Measurements from ENCODE around the gene TEAD1.

TEAD1 gene

GRCh38 chr11:12667646-12668045 lies 6.6 kb upstream of the TEAD1 start:
- no peak for DNase-seq

- DNase-seq, result no peak
These were observed 6.1 kb upstream of the TEAD1 start for GRCh38 chr11:12668166-12668565.

GRCh38 chr11:12669930-12670329 lies 4.3 kb upstream of the TEAD1 start:
- DNase-seq, result no peak

DNA sequence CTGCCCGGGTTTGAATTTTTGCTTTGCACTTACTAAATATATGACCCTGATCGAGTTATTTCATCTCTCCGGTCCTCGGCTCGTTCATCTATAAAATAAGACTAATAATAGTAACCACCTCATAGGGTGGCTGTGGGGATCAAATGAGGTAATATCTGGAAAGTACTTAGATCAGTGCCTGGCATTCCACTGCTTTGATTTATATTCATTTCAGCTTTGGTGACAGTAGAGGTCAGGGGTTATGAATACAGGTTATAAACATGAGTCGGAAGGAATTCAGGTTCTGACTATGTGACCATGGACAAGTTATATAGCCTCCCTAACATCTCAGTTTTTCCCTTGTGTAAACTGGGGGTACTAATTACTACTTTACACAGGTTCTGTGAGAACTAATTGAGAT lies 2.9 kb upstream of the TEAD1 start:
- no peak for DNase-seq

DNA sequence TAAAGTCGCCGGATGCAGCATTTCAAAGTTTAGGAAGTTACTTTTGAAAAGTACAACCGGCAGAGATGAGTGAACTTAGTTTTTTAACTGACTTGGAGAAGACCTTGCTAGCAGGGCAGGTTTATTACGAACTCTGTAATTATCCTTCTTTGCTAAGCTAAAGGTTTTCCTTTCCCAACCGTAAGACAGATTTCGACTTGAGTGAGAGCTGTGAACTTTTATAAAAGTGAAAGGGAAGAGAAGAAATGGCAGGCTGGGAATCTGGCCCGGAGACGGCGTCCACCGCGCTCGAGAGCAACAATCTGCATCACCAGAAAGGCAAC lies 659 bp upstream of the TEAD1 start:
- no peak for DNase-seq

DNA sequence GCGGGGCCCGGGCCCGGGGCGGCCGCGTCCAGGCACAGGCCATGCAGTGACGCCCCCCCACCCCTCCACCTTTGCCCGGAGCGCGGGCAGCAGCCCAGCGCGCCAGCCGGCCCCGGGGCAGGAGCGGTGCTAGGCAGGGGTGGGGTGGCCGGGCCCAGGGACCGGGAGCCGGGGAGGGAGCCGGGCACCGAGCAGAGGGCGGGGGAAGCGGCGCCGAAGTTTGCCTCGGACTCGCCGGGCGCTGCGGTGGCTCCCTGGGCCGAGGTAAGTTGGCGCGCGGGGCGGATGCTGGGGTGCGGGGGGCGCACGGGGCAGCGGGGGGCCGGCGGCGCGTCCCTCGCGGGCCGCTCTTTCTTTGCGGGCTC lies 332 bp downstream of the TEAD1 start:
- DNase-seq, result peak; percentile 8

DNA sequence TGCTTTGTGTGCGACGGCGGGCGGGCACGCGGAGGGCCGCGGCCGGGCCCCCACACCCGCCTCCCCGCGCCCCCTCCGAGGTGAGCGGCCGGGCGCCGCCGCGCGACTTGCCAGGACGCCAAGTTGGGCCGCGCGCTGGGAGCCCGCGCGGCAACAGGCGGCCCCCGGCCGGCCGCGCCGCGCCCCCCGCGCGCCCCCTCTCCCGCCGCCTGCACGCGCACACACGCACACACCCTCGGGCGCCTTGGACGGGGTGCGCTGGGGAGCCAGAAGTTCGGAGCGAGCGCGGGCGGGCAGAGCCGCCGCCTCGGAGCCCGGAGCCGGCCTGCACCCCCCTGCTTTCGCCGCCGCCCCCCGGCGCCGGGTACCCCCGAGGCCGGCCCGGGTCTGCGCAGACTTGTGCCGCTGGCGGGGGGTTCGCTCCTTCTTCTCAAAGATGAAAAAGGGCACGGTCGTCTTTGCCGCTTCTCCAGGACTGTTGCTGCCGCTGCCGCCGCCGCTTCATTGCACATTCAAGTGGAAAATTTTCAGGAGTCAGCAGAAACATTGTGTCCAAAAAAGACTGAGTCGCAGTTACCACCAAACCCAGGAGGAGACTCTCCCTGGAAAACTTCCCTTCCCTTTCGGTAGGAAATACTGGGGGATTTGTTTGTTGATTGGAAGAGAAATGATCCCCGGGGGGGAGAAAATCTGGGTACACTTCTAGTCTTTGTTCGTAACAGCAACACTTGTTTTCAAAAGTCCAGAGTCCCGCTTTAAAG lies 895 bp downstream of the TEAD1 start:
- DNase-seq, result no peak

GRCh38 chr11:12675951-12676711 lies 1.9 kb downstream of the TEAD1 start:
- DNase-seq, result no peak

- no peak for DNase-seq
These were observed 2.9 kb downstream of the TEAD1 start for GRCh38 chr11:12677131-12677530.

- no peak for DNase-seq
These were observed 3.9 kb downstream of the TEAD1 start for GRCh38 chr11:12678092-12678491.

- no peak for DNase-seq
These were observed 4.8 kb downstream of the TEAD1 start for GRCh38 chr11:12678991-12679390.

- no peak for DNase-seq
These were observed 5.2 kb downstream of the TEAD1 start for GRCh38 chr11:12679471-12679870.

DNA sequence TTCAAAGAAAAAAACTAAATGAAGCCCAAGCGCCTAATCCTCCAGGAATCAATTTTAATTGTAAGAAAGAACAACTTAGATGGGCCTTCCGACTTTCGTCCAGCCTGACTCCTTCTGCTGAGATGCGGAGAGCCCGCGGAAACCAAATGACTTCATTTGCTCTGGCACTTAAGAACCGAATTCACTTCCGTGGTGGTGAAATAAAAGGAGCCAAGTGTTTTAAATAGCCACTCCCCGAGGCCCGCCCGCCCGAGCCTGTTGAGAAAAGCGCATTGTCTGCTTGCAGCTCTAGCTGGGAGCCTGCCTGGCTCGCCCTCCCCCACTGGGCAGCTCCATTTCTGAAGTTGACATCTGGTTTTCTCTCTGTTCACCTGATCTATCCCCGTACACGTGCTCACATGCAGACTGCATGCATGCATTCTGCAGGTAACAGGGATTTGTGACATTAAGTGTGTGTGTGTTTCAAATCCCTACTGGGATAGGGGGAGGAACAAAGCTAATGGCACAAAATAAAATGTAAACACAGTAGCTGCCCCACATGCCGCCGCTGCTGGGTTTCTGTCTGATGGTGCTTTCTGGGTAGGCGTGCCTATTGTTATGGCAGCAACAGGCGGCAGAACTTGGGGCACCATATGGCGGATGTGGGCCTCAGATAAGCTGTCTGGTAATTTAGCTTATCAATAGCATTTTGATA lies 6.2 kb downstream of the TEAD1 start:
- DNase-seq, result peak; percentile 15

GRCh38 chr11:12680940-12681258 lies 6.7 kb downstream of the TEAD1 start:
- no peak for DNase-seq

- no peak for DNase-seq
These were observed 7.2 kb downstream of the TEAD1 start for GRCh38 chr11:12681466-12681865.

GRCh38 chr11:12682288-12682687 lies 8.1 kb downstream of the TEAD1 start:
- DNase-seq, result no peak

- DNase-seq, result no peak
These were observed 8.7 kb downstream of the TEAD1 start for GRCh38 chr11:12682737-12683500.

DNA sequence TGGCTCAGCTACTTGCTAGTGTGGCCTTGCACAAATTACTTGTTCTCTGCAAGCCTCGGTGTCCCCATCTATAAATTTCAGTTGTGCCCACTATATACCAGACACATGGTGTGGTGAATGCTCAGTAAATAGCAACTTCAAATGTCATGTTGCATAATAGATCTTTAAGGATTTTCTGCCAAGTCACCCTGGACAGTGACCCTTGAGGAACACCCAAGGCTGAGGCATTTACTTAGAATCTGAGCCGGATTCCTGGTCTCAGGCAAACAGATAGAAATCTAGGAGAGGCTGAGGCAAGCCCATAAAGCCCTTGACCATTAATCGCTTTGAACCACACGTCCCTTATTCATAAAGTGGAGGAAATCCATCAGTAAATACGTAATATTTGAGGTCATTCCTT lies 9.7 kb downstream of the TEAD1 start:
- DNase-seq, result no peak

- no peak for DNase-seq
These were observed 10.1 kb downstream of the TEAD1 start for GRCh38 chr11:12684315-12684714.

DNA sequence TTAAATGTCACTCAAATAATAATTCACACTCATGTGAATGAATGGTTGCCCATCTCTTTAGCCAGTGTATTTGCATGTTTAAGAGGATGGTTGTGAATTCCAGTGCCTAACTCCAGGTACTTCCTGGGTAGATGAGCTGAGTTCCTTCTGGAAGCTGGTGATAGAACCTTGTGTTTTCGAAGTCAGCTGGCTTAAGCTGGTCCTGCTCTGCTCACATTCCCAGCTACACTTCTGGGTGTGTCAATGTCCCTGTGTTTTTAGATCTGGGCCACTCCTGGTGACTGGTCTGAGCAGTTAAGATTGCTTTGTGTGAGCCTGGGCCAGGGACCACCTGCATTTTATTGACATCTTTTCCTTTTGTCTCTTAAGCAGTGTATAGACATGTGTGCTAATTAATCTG lies 10.6 kb downstream of the TEAD1 start:
- DNase-seq, result no peak

DNA sequence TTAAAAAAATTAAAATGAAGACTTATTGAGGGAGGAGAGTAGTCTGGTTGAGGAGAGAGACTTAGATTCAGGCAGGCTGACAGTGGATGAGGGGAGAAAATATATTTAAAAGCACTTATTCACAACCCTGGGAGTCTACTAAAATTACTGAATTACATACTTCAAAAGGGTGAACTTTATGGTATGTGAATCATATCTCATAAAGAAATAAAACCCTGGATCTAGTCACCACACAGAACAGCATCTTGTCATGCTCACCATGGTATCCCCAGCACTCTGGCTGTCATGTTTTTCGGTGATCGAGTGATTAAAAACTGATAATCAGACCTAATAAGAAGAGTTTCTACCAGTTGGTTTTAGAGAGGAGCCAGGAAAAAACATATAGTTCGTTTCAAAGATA lies 11.0 kb downstream of the TEAD1 start:
- no peak for DNase-seq

DNA sequence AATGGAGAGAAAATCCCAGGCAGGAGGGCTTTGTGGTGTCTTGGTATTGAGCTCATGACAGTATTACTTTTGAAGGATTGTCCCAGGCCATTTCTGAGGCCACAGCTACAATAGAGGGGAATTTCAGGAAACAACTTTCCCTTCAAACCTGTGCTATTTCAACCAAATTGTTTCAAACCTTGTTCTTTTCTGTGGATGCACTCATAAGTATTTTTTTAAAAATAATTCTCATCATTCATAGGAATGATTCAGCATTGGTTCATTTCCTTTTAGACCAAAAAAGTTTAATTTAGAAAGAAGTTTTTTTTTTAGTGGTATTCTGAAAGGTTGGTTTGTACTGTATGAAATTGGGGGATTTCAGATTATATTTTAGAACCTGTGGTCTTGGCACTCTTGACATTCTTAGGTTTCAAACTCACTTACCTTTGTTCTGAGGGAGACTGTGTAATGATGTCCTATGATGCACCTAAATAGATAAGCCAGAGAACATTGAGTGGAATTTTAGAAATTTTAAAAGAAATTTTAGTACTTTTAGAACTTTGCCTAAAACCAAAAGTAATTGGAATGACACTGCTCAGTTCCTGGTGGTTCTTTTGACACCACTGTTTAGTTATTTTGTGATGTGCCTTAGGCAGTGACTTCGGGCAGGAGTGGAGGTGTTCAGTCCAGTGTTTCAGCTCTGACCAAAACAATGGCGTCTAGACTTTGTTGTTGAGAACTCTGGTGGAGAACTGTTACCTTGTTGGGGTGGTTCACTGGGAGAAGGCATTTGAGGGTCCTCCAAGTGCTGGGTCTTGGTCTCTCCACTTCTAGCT lies 12.2 kb downstream of the TEAD1 start:
- DNase-seq, result no peak

GRCh38 chr11:12687216-12687623 lies 13.0 kb downstream of the TEAD1 start:
- no peak for DNase-seq

Data from activated CD4-positive, alpha-beta T cell treated with anti-CD3 and anti-CD28 coated beads, Interleukin-10, Interleukin-2, amounts not matched to agents 100 ng/mL and 50 ng/mL, durations not matched to agents 16 hours and 8 hours (primary cell).